COR-L47 (cell line): Measurements from ENCODE around the gene SEC24D.
"Not testable (repeated sequence)": the region's sequence is repeated elsewhere in the genome, so short reads cannot be mapped to it uniquely, and the experiment has no call there.

Source experiments
- DNase-seq: peaks from one replicate; lab custom pipeline; 2025; lab: John Stamatoyannopoulos, UW

The SEC24D gene, protein sequence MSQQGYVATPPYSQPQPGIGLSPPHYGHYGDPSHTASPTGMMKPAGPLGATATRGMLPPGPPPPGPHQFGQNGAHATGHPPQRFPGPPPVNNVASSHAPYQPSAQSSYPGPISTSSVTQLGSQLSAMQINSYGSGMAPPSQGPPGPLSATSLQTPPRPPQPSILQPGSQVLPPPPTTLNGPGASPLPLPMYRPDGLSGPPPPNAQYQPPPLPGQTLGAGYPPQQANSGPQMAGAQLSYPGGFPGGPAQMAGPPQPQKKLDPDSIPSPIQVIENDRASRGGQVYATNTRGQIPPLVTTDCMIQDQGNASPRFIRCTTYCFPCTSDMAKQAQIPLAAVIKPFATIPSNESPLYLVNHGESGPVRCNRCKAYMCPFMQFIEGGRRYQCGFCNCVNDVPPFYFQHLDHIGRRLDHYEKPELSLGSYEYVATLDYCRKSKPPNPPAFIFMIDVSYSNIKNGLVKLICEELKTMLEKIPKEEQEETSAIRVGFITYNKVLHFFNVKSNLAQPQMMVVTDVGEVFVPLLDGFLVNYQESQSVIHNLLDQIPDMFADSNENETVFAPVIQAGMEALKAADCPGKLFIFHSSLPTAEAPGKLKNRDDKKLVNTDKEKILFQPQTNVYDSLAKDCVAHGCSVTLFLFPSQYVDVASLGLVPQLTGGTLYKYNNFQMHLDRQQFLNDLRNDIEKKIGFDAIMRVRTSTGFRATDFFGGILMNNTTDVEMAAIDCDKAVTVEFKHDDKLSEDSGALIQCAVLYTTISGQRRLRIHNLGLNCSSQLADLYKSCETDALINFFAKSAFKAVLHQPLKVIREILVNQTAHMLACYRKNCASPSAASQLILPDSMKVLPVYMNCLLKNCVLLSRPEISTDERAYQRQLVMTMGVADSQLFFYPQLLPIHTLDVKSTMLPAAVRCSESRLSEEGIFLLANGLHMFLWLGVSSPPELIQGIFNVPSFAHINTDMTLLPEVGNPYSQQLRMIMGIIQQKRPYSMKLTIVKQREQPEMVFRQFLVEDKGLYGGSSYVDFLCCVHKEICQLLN

DNA sequence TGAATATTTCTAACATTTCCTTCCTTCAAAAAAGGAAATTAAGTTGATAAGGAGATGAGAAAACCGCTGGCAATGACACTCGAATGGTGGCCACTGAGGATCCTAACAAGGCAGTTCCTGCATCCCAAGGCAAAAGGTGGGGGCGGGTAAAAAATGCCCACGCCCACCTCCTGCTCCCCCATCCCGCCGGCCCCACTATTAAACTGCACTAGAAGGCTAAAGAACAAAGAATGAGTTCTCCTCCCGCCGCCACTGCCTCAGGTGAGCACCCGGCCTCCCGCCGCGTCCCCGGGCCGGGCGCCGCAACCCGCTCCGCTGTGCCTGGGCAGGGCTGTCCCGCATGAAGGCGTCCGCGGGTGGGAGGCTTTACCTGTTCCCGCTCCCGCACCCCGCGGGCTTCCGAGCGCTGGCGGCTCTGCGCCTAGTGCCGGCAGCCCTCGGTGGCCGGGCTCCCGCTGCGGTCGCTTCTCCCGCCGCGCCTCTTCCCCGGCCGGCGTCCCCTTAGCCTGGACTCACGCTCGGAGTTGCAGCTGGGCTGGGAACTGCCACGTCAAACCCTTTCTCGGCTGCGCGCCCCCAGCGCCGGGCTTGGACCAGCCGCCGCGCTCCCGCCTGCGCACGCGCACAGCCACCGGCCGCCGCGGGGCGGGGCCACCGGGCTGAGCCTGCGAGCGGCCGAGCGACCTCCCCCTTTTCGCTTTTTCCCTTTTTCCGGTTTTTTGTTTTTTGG is at the start of gene SEC24D:
Gene SEC24D (minus strand): TSS at position 556 of the 730 bp plus-strand sequence. CDS start 2,430 bp downstream, outside the sequence.
- DNase-seq, result peak; percentile 81

- DNase-seq, result no peak
Measured at GRCh38 chr4:118884716-118885115, 48.8 kb upstream of the SEC24D start.

- DNase-seq, result no peak
Measured at GRCh38 chr4:118883861-118884260, 47.9 kb upstream of the SEC24D start.

GRCh38 chr4:118881512-118882146 is 45.7 kb upstream of the SEC24D start:
- DNase-seq, result no peak

GRCh38 chr4:118879409-118879808 is 43.5 kb upstream of the SEC24D start:
- no peak for DNase-seq

DNA sequence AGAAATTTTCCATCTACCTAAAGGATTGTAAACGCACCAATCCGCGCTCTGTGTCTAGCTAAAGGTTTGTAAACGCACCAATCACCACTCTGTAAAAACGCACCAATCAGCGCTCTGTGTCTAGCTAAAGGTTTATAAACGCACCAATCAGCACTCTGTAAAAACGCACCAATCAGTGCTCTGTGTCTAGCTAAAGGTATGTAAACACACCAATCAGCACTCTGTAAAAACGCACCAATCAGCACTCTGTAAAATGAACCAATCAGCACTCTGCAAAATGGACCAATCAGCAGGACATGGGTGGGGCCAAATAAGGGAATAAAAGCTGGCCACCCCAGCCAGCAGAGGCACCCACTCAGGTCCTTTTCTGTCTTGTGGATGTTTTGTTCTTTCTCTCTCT is 42.6 kb upstream of the SEC24D start:
- DNase-seq, result not testable (repeated sequence)

DNA sequence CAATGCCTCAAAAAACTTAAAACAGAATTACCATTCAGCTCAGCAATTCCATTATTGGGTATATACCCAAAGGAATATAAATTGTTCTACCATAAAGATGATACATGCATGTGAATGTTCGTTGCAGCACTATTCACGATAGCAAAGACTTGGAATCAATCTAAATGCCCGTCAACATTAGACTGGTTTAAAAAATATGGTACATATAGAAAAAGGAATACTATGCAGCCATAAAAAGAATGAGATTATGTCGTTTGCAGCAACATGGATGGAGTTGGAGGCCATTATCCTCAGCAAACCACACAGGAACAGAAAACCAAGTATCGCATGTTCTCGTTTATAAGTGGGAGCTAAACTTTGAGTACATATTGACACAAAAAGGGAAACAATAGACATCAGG is 41.9 kb upstream of the SEC24D start:
- no peak for DNase-seq

GRCh38 chr4:118872181-118872580 is 36.3 kb upstream of the SEC24D start:
- DNase-seq, result no peak

DNA sequence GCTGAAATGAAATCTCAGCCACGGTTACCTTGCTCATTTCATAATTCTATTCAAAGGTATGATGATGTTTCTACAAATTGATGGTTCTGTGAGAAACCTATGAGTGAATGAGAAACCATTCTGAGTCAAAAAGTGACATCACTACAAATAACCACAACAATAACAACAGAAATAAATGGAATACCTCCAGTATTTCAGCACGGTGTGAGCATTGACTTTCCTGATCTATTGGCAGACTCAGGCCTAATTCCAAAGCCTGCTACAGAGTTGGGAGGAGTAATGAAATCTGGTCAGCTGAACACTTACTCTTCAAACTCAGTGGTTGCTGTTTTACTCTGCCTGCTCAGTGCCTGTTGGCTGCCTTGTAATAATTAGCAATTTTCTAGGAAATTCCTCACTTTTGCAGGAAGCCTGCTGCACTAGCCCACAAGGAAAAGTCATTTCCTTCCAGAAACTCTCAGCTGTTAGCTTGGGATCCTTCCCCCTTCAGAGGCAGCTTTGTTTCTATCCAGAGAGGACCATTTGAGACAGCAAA is 33.9 kb upstream of the SEC24D start:
- no peak for DNase-seq

DNA sequence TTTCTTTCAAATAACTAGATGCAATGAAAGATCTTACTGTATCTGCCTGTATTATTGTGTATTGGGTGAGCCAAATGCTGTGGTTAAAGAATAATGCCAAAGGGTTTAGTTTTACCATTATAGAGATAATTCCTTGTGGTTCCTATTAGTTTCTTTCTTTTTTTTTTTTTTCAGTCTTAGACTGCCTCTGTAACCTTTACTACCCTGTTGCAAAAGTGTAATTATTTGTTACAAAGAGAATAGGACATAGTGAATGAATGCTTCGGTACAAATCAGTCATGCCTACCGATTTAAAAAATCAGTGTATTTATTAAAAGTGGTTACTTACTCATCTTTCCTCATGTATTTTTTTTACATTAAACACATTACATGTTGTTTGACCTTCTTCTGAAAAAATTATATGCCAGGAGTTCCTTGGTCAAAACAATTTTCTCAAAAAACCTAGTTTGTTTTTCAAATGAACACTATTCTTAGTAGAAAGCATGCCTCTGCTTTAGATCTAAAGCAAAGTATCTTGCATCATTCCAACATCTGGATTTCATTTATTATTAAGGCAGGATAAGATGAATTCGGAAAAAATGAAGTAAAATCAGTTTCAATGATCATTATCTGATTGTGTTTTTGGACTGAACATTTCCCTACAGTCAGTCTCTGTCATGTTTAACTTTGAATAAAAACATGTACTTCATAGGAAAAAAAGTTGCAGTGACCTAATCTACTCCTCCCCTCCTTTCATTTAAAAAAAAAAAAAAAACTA is 31.6 kb upstream of the SEC24D start:
- no peak for DNase-seq

DNA sequence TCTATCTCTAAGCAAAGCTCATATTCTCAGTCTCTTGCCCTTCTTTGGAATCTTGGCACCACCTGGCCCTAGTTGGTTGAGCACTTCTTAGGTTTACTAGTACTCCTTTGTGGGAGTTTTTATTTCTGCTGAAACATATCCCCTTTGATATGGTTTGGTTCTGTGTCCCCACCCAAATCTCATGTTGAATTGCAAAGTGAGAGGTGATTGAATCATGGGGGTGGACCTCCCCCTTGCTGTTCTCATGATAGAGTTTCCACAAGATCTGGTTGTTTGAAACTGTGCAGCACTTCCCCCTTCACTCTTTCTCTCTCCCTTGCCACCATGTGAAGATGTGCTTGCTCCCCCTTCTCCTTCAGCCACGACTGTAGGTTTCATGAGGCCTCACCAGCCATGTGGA is 30.5 kb upstream of the SEC24D start:
- DNase-seq, result no peak

GRCh38 chr4:118865091-118865708 is 29.3 kb upstream of the SEC24D start:
- DNase-seq, result peak; percentile 61

DNA sequence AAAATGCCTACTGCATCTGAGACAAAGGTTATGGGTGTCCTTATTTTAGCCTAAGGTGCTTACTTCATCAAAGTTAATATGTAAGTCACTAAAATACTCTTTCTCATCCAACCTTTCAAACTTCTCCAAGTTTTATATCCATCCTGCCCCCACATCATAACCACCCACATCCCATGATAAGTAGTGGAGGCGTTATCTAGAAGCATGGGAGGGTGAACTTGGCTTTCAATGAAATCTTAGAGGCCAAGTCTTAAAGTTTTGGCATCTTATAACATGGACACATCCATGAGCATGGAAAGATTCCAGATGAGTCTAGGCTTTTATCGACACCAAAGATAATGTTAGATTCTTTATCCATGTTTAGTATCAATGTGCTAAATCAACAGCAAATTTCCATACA is 22.9 kb upstream of the SEC24D start:
- DNase-seq, result no peak

DNA sequence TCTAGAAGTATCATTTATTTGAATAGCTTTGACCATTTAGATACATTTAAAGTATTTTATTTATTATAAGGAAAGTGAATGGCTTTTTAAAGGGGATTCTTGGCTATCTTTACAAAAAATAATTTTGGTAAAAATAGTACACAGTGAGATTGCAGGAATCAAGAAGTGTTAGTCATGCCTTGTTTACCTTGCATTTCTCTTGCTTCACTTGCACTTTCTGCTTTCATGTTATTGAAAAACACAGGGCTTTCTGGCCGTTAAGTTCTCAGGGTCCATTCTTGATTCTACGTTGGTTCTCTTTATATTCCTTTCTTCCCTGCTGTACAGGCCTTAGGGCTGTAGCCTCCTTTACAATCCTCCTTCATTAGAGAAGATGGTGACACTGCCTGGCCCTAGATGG is 21.8 kb upstream of the SEC24D start:
- no peak for DNase-seq

GRCh38 chr4:118850488-118851173 is 14.7 kb upstream of the SEC24D start:
- DNase-seq, result peak; percentile 7

GRCh38 chr4:118849867-118850487 is 14.1 kb upstream of the SEC24D start:
- peak; percentile 6 for DNase-seq

DNA sequence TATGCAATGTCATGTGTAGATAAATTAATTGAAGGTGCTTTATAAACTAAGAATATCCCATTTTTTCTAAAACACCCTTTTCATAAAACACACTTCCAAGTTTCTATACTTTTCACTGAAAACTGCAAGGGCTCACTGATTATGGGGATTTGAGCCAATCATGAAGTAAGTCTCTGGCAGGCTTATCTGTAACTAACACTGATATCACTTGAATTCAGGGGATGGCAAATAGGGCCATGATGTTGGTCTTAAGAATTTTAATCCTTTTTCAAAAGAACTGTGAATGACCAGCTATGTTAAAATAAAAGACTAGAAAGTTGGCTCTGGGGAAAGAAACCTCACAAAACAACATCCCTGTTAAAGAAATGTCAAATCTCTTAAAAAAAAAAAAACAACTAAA is 13.0 kb upstream of the SEC24D start:
- no peak for DNase-seq

DNA sequence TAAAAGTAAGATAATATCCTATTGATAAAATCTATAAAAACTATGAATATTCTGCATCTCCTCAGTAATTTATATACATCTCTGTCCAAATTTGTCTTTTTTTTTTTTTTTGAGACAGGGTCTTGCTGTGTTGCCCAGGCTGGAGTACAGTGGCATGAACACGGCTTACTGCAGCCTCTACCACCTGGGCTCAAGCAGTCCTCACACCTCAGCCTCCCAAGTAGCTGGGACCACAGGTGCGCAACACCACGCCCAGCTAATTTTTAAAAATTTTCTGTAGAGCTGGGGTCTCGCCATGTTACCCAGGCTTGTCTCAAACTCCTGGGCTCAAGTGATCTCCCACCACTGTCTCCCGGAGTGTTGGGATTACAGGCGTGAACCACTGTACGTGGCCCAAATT is 12.3 kb upstream of the SEC24D start:
- no peak for DNase-seq

DNA sequence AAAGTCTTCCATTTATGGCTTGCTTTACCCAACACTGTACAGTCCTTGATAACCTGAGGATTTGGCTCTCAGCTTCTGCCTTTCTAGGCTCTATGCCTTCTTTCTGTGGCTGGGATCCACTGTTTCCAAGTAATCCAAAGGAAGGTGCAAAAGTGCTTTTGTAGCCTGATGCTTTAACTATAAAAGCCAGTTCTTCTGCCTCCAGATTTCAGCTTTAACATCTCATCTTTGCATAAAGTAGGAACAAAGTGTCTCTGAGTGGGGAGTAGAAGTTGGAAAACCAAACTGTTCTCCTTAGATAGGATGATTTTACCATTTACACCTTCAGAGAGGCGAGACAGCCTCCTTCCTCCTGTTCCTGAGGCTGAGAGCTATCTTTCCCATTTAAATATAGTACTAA is 11.1 kb upstream of the SEC24D start:
- no peak for DNase-seq
